Stimulated activated CD8-positive, alpha-beta memory T cell treated with anti-CD3 and anti-CD28 coated beads, Interleukin-12 subunit alpha, Interleukin-12 subunit beta, amount 100 ng/mL, for 24 hours (primary cell): ENCODE measurements around the gene FOXK2.

Source experiments
- DNase-seq: peaks from one replicate; pipeline ENCODE4 v3.0.0-alpha.2; 2020; ENCODE audit errors: extremely low read depth

The FOXK2 gene

DNA sequence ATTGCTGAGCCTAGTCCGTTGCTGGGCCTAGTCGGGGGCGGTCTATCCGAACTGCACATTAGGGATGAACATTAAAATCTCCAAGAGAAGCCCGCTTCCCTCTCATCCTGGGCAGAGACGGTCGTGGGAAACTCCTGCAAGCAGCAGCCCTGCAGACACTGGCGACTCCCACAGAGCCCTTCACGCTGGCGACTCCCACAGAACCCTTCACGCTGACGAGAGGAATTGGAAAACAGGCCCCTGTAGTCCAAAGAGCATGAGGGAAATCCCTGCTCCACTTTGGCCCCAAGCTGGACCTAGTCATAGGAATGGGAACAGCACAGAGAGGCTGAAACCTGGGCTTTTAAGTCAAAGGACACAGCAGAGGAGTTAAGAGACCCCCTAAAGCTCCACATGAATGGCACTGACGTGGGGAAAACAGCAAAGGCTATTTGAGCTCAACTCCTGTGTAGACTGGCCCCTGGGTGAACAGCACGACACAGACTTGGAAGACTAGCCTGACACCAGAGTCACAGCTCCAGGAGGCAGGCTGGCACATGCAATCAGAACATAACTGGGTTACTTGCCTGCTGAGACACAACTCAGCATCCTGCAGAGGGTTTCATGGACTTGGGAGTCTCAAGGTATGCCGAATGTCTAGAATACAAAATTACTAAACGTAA is 86.5 kb downstream of the FOXK2 start:
- no peak for DNase-seq

DNA sequence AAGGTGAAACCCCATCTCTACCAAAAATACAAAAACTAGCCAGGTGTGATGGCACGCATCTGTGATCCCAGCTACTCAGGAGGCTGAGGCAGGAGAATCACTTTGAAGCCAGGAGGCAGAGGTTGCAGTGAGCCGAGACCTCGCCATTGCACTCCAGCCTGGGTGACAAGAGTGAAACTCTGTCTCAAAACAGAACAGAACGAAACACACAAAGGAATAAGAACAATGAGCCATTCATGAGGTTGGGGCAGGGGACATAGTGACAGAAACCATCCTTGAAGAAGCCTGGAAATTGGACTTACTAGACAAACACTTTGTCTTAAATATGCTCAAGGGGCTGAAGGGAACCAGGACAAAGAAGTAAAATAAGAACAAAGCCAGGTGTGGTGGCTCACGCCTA is 89.3 kb downstream of the FOXK2 start:
- DNase-seq = no peak

DNA sequence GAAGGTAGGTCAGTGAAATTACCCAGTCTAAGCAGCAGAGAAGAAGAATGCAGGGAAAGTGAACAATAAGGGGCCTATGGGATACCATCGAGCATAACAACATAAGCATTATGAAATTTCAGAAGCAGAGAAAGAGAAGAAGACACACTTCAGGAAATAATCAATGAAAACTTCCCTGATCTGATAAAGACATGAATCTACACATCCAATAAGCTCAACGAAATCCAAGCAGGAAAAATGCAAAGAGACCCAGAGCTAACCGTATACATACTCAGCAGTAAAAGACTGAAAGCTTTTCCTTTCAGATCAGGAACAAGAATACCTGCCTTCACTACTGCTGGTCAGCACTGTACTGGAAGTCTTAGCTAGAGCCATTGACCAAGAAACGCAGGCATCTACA is 90.1 kb downstream of the FOXK2 start:
- no peak for DNase-seq

DNA sequence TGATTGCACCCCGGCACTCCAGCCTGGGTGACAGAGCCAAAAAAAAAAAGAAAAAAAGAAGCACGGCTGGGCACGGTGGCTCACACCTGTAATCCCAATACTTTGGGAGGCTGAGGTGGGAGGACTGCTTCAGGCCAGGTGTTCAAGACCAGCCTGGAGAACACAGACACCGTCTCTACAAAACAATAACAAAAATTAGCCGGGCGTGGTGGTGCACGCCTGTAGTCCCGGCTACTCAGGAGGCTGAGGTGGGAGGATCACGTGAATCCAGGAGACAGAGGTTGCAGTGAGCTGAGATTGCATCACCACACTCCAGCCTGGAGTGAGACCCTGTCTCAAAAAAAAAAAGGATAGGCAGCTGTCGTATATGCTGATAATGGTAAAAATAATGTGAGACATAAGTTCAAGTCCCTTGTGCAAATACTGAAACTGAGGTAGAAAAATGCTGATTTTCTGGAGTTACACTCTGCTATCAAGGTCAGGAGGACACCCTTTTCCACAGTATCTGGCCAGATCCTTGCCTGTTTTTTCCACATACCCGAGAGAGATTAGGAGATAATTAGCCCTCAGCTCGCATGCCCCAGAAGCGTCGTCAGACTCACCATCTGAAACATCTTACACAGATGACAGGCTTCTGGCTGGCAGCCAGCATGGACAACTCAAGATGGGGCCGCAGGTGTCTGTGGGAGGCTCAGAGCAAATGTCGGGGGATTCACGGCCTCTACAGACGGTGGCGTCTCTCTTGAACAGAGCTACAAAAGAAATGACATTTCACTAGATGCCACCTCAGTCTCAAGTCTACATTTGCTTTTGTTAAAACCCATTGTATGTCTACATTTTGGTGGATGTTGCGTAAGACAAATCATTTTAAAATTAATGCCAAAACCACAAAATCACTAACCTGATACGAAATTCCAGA is 91.9 kb downstream of the FOXK2 start:
- no peak for DNase-seq

DNA sequence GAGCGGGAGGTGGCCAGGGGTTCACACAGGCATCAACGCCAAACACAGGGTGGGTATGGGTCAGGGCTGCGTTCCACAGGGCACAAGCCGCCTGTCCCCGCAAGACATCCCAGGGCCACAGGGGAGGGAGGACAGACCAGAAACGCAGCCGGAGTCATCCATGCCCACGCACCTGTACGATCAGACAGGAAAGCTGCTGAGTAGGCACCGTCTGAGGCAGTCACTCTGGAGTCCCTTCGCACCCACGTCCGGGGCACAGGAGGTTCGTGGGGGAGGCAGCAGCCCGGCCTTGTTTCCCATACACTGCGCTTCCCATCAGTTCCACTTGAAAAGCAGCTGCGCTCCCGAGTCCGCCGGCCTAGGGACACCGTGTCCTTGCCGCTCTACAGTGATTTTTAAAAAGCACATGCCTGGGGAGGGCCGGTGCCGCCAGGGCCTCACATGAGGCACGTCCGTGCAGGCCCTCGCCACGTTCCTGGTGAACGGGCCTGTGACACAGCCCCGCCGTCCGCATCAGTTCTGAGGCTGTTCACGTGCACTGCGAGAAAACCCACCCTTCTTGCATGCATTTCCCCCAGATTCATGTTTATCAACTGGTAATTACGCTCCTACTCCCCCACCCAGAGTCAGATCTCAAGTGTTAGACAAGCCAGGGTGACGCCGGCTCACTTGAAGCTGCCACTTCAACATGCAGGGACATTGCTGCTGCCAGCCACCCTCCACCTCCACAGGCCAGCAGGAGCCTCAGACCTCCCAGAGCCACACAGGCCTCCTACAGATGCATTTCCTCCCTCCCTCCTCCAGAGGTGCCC is 94.0 kb downstream of the FOXK2 start:
- DNase-seq = no peak

DNA sequence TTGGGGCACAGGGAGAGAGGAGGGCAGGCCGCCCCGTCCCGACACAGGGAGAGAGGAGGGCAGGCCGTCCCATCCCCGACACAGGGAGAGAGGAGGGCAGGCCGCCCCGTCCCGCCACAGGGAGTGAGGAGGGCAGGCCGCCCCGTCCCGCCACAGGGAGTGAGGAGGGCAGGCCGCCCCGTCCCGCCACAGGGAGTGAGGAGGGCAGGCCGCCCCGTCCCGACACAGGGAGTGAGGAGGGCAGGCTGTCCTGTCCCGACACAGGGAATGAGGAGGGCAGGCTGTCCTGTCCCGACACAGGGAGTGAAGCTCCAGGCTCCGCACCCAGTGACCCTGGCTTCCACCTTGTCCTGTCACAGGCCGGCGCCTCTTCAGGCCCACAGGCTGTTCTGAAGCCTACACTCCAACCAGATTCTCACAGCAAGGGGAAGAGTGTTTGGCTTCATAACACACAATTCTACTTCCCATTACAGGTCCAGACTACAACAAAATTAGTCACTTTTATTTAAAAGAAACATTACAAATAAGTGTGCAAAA is 94.6 kb downstream of the FOXK2 start:
- no peak for DNase-seq

DNA sequence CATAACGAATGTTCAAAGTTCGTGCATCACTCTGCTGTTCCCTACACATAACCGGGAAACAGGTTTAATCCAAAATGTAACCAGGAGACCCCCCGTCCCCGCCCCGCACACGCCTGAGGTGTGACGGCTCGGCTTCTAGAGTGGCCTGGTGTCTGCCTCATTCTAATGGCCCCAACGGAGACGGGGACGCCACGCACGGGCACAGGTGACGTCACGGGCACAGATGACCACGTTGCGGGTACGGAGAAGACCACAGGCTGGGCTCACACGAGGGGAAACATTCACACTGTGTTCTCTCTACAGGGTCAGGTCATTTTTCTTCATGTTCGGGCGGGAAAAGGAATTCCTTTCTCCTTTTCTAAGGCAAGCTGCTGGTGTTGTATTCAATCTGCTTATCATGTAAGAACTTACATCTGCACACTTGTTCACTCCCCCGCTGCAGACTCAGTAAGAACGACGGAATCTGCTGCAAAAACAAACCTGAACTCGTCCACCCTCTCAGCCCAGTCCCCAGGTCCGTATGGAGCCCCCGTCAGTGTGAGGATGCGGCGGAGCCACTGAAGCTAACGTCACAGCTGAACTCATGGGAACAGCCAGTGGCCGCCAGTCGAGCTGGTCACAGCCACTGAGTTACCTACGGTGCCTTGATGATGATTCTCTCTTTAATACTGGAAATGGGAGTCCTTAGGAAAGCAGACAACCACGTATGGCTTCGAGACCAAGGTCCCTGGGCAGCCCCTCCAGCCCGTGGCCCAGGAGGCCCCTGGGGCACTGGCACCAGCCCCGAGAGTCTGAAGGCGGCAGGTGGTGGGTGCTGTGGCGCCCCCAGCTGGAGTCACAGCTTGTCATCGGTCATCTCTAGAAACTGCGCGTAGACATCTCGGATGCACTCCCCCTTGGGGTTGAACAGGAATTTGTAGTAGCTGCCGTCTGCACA is 95.8 kb downstream of the FOXK2 start:
- no peak for DNase-seq

DNA sequence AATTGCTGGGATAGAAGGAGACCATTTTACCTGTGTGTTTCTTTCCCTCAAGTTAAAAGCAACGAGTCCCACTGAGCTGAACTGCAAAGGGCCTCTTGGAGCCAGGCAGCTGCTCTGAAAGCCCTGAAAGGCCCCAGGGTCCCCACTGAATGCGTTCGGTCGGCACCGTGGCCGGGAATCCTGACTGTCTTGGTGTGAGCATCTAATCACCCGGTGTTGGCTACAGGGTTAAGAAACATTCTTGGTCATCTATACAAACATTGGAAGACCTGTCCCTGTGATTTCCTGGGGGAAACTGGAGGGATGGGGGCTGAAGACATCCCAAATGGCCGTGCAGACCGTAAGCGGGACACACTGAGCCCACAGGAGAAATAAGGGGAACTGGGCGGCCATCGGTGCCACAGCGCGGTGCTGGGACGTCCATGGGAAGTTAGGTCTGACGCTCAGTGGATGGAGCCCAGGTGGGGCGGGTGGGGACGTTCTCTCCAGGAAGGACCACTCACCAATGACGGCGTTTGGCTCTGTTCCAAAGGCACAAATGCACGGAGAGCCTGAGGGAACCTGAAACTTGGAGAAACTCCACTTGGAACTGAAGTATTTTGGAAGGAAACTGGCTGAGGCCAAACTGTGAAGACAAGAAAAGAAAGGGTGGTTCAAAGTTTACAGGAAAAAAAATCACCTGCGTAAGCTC is 96.6 kb downstream of the FOXK2 start:
- no peak for DNase-seq

DNA sequence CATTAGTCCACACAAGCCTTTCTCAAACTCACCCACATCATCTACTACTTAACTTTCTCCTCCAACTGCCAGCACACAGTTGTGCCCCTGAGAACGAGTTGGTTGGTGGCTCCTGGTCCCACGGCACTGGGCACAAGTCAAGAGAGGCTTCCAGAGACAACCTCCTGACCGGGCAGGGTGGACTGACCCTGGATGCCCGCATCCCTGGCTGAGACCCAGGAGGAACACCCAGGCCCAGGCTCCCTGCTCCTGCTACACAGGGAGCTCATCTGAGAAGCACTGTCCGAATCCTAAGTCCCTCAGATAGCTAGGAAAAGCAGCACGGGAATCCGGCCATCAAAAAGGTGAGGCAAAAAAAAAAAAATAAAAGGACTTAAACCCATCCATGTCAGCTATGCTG is 99.7 kb downstream of the FOXK2 start:
- no peak for DNase-seq

DNA sequence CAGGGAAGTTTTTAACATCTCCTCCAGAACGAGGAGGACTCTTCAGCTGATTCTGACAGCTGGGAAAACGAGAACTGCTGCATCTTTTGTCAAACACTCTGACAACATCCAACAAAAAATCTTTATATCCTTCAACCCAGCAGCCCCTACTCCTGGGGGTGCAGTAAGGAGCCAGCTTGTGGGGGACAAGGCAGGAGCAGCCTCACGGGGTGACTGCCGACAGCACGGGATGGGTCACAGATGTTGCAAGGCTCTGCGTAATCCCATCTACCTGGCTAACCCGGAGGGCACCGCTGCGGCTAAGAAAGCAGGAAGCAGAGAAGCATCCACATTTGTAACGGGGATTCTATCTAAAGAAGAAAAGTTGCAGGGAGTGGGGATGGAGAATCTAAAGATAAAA is 100.1 kb downstream of the FOXK2 start:
- no peak for DNase-seq

DNA sequence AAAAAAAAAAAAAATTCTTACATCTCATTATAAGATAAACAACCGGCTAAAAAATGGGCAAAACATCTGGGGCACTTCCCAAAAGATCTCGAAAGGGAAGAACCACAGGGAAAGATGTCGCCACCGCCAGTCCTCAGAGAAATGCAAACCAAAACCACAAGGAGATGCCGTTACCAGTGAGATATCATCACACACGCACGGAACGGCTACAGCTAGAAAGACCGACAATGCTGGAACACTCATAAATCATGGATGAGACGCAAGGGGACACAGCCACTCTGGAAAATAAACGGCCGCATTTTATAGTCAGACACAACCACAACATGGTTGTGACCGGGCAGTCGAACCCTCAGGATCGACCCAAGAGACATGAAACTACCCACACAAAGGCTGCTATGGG is 104.2 kb downstream of the FOXK2 start:
- no peak for DNase-seq

DNA sequence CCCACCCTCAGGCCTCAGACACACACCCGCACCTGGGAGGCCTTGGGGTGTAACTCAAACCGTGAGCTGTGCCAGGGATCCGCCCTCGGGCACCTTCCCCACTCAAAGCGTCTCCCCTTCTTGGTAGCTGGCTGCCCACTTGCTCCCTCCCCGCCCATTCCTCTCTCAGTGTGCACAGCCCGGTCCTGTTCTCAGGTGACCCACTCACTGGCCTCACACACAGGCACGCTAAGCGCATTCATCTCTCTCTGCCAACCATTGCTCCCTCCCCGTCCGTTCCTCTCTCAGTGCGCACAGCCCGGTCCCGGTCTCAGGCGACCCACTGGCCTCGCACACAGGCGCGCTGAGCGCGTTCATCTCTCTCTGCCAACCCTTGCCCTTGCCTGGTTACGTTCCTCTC is 107.9 kb downstream of the FOXK2 start:
- no peak for DNase-seq

DNA sequence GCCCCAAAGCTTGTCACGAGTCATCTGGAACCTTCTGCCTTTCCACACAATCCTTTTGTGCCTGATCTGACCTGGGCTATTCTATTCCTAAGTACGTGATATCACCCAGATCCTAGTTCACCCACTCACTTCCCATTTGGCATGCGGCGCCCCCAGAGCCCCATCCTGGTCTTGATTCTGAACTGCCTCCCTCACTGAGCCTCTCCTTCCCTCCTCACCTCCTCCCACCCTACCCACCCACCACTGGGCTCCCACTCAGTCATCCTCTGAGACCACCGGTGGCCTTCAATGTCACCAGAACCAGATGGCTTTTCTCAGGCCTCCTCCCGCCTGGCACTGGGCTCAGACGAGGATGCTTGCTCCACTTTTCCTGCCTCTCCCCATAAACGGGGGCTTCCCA is 110.2 kb downstream of the FOXK2 start:
- DNase-seq = no peak

DNA sequence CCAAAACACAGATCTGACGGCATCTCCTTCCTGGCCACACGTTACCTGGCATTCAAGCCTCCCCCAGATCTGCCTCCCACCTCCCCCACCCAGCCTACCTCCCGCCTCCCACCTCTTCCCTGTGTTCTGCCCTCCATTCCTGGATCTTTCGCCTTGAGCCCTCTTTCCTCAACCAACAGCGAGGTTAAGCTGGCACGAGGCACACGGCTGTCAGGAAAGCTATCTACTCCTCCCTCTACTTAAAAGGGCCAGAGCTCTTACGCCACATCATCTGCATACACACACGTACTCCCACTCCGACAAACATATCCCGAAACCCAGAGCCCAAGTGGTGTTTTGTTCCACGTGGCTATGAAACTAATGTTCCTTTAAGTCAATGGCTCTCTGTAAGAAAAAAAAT is 110.7 kb downstream of the FOXK2 start:
- DNase-seq = no peak

DNA sequence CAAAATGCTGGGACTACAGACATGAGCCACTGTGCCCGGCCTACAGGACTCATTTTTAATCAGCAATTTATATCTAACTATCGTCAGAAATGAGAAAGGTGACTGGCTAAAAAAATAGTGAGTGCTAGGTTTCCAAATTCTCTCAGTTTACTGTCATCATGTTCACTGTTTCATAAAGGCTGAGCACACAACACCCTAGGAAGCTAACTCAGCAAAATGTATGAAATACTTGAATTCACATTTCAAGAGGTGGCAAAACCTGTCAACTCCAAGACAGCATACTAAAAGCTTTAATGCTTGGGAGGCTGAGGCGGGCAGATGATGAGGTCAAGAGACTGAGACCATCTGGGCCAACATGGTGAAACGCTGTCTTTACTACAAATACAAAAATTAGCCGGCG is 112.0 kb downstream of the FOXK2 start:
- DNase-seq = no peak

DNA sequence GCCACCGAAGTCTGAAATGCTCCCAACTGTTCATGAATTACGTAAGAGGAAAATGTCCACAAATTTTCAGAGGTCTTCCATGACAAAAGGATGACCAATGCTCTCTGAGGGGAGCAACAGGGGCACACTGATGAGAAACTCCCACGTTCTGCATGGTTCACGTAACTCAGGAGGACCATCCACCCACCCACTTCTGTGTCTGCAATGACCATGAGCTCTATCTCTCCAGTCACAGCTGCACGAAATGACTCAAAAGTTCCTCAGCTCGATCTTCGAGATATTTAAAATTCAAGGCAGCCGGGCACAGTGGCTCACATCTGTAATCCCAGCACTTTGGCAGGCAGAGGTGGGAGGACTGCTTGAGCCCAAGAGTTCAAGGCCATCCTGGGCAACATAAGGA is 112.9 kb downstream of the FOXK2 start:
- DNase-seq = no peak

DNA sequence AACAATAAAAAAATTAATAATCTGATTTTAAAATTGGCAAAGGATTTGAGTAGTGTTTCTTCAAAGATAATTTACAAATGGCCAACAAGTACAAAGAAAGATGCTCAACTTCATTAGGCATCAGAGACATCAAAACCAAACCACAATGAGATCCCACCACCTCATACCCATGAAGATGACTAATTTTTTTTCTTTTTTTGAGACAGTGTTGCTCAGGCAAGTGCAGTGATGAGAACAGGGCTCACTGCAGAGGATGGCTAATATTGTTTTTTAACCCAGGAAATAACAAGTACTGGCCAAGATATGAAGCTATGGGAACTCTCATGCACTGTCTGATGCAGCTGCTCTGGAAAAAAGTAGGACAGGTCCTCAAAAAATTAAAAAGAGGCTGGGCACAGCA is 113.8 kb downstream of the FOXK2 start:
- no peak for DNase-seq

DNA sequence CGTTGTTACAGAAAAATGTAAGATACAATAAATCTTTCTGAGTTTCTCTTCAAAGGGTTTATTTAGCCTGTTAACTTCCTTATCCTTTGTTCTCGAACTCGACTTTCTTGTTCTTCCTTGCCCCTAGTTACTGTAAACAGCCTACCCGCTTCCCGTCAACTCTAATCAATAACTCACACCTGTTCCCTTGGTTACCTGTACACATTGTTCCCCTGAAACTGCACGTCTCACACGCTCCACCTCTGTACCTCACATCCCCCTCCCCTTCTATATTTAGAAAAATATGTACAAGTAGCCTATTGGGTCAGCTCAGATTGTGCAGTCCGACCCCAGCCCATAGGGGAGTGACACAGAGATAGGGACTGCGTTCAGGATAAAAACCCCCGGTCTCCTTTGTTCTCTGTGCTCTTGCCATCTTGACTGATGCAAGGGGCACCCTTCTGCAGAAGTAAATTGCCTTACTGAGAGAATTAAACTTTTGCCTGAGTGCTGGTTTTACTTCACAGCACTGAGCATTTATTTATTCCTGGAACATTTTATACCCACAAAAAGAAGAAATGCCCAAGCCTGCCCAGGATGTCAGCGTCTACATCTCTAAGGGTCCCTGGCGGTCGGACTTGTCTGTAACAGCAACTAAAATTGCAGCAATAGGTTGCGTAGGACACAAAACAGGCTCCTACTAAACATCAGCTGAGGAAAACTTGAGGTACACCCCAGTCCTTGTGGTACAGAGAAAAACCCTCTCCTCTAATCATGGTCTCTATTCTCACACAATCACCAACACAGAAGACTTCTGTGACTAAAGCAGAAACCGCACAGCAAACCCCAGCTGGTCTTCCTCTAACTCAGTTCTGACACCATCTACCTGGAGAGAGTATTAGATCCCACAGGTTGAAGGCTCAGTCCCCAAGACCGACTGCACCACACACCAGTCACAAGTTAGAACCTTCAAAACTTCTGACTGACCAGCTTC is 117.4 kb downstream of the FOXK2 start:
- no peak for DNase-seq

DNA sequence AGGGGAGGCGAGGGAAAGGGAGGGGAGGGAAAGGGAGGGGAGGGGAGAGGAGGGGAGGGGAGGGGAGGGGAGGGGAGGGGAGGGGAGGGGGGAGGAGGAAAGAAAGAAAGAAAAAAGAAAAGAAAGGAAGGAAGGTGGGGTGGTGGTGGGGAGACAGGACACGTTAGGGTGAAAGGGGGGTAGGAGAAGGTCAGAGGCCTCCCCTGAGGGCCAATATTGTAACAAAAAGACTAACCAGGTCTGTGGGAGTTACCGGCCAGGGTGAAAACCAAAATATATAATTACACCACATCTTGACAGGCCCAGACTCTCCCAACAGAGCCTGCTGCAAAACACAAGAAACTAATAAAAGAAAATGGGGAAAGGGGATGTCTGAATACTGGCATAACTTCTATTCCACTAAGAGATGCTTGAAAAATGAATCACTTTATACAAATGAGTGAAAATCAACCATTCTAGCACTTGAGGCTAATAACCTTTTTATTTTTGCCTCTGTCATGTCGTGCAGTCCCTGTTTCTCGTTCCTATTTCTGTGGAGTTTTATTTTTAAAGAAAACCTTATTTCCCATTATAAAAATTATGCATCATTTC is 118.7 kb downstream of the FOXK2 start:
- DNase-seq = no peak
